HepG2 (cell line): ENCODE measurements around the gene COPS9. TPM values are rescaled to one million over a fixed set of nuclear protein-coding genes. Genes with fewer than 3 reads are reported as not detected.

Source experiments
- ATAC-seq: fragments of 200-7000 bp; cut with Tn5 transposase; 3 replicates; pipeline ENCODE4 v1.9.1; 2020; ENCODE audit warnings: mild to moderate bottlenecking, moderate library complexity
- BruUV-seq: library from RNA; stranded (reverse); fragments of 400-500 nt; replicated peaks from 2 replicates; lab custom pipeline; 2021; lab: Mats Ljungman, UMichigan
- CTCF ChIA-PET: fragments of 300-600 bp; formaldehyde crosslinking; extraction: SDS; loops from one replicate; lab custom pipeline; 2021; ENCODE audit warnings: low total read pairs, inconsistent platforms, low intra/inter-chr PET ratio; lab: Yijun Ruan, JAX
- POLR2A ChIA-PET: fragments of 350-600 bp; sonication (Branson Sonifier 250); formaldehyde crosslinking; loops from one replicate; lab custom pipeline; 2020; ENCODE audit warnings: antibody characterized with exemption, inconsistent platforms; lab: Yijun Ruan, JAX
- DNase-seq: peaks from one replicate; pipeline ENCODE4 v3.0.0-alpha.2; 2015; ENCODE audit warnings: low spot score
- FAIRE-seq: peaks from 3 replicates; lab custom pipeline; 2011; peaks lifted over from hg19 to GRCh38; lab: Jason Lieb, UNC
- H2AFZ ChIP-seq: one replicate; pipeline ENCODE4 v1.6.1; 2011; ENCODE audit warnings: low read length, inconsistent platforms
- H3K27ac ChIP-seq: fragments of 300-600 bp; 3 replicates; pipeline ENCODE4 v1.8.0; 2011; ENCODE audit warnings: mixed run types, mild to moderate bottlenecking, mixed read lengths, low read length, inconsistent platforms; ENCODE audit not compliant: insufficient read depth; ENCODE audit errors: extremely low read length
- H3K27me3 ChIP-seq, 2 experiments: fragments of 200-600 bp in 1 of 2; 2 replicates in 1 of 2; 3 replicates in 1 of 2; pipeline versions ENCODE4 v1.6.0 to v1.8.0; 2011; ENCODE audit warnings: low read length in 2 of 2, mild to moderate bottlenecking in 2 of 2, moderate library complexity in 2 of 2, inconsistent platforms in 1 of 2; ENCODE audit not compliant: insufficient read depth in 2 of 2, control insufficient read depth in 1 of 2
- H3K36me3 ChIP-seq, 2 experiments: fragments of 200-600 bp in 1 of 2; replicated peaks in 1 of 2; 2 replicates in 1 of 2; 3 replicates in 1 of 2; pipeline versions ENCODE4 v1.5.1 to v1.8.0; 2011; ENCODE audit warnings: low read length in 2 of 2, inconsistent platforms in 1 of 2; ENCODE audit not compliant: insufficient read depth in 2 of 2, control insufficient read depth in 1 of 2
- H3K4me1 ChIP-seq: 2 replicates; pipeline ENCODE4 v1.5.1; 2012; ENCODE audit warnings: low read length, inconsistent platforms; ENCODE audit not compliant: insufficient read depth
- H3K4me2 ChIP-seq: 2 replicates; pipeline ENCODE4 v1.6.0; 2011; ENCODE audit warnings: low read depth, low read length, inconsistent platforms
- H3K4me3 ChIP-seq, 3 experiments: fragments of 200-600 bp in 1 of 3; sonication (generic), shearing (Covaris generic) in 1 of 3; replicated peaks in 1 of 3; 2 replicates each; pipeline ENCODE4 v1.5.1; 2011 to 2016; ENCODE audit warnings: low read length in 3 of 3, inconsistent platforms in 2 of 3, low read depth in 2 of 3, mild to moderate bottlenecking in 2 of 3, control low read depth in 1 of 3, mixed read lengths in 1 of 3; ENCODE audit not compliant: insufficient read depth in 1 of 3
- H3K79me2 ChIP-seq: one replicate; pipeline ENCODE4 v1.6.1; 2011; ENCODE audit warnings: low read length, inconsistent platforms; ENCODE audit not compliant: insufficient read depth
- H3K9ac ChIP-seq: 2 replicates; pipeline ENCODE4 v1.6.0; 2011; ENCODE audit warnings: mild to moderate bottlenecking, low read depth, low read length, inconsistent platforms; ENCODE audit not compliant: insufficient read depth
- H3K9me3 ChIP-seq: 2 replicates; pipeline ENCODE4 v1.5.1; 2012; ENCODE audit warnings: mild to moderate bottlenecking, low read length
- H4K20me1 ChIP-seq: 2 replicates; pipeline ENCODE4 v1.6.0; 2011; ENCODE audit warnings: inconsistent platforms, mild to moderate bottlenecking, low read length, moderate library complexity; ENCODE audit not compliant: insufficient read depth
- ETV5 ChIP-seq: IDR thresholded peaks from 2 replicates; pipeline ENCODE4 v1.6.1; 2018; ENCODE audit warnings: missing biosample characterization, missing genetic modification reagents, inconsistent platforms, borderline replicate concordance
- MAFG ChIP-seq: sonication (generic); formaldehyde crosslinking; IDR thresholded peaks from 2 replicates; pipeline ENCODE4 v1.5.1; 2020; ENCODE audit warnings: mild to moderate bottlenecking, missing genetic modification reagents
- STAG1 ChIP-seq: sonication (generic); formaldehyde crosslinking; IDR thresholded peaks from 2 replicates; pipeline ENCODE4 v1.4.0; 2020; ENCODE audit warnings: missing genetic modification reagents
- TEAD3 ChIP-seq: optimal IDR thresholded peaks from 2 replicates; pipeline ENCODE3; 2016; ENCODE audit warnings: borderline replicate concordance
- XRCC5 ChIP-seq: fragments of 200-400 bp; formaldehyde crosslinking; optimal IDR thresholded peaks from 2 replicates; pipeline ENCODE3; 2017; ENCODE audit warnings: mild to moderate bottlenecking, low read length
- ZFY ChIP-seq: sonication (generic); formaldehyde crosslinking; IDR thresholded peaks from 2 replicates; pipeline ENCODE4 v1.4.0; 2020; ENCODE audit warnings: missing genetic modification reagents
- ZMAT3 ChIP-seq: sonication (generic); formaldehyde crosslinking; conservative IDR thresholded peaks from 2 replicates; pipeline ENCODE4 v1.7.0; 2021; ENCODE audit warnings: missing genetic modification reagents
- ZNF276 ChIP-seq: sonication (generic); formaldehyde crosslinking; IDR thresholded peaks from 2 replicates; pipeline ENCODE4 v1.4.0; 2020; ENCODE audit warnings: mild to moderate bottlenecking, low read depth, missing genetic modification reagents
- ZNF740 ChIP-seq: sonication (generic); formaldehyde crosslinking; IDR thresholded peaks from 2 replicates; pipeline ENCODE4 v1.4.0; 2020; ENCODE audit warnings: missing genetic modification reagents
- ZNF883 ChIP-seq: sonication (generic); formaldehyde crosslinking; IDR thresholded peaks from 2 replicates; pipeline ENCODE4 v1.5.1; 2020; ENCODE audit warnings: mild to moderate bottlenecking, missing genetic modification reagents; ENCODE audit errors: not compliant biosample characterization
- WGBS: methylation state at CpG from one replicate; pipeline ENCODE4 v1.1.6; 2017; ENCODE audit warnings: low lambda C conversion rate; 5-methylcytosine and 5-hydroxymethylcytosine counted together
- in situ Hi-C: cut with HindIII; loops from 2 replicates; pipeline ENCODE4 v1.10.0; 2017; ENCODE audit warnings: low pct_unique_long_range_greater_than_20kb; ENCODE audit not compliant: extremely low pct_ligation_motif_present
- intact Hi-C: fragments of 100-400 bp; cut with micrococcal nuclease; formaldehyde crosslinking; loops from one replicate; pipeline ENCODE4 v1.10.0; 2022; ENCODE audit not compliant: unreplicated experiment
- polyA plus RNA-seq, 8 experiments: library from polyadenylated mRNA; depleted of rRNA in 3 of 8; stranded (reverse) in 7 of 8; unstranded in 1 of 8; fragments of >200 nt; fragmentation: Illumina TruSeq in 4 of 8; extraction: Trizol in 4 of 8; gene quantifications; 2 replicates each; pipeline versions ENCODE4 v1.2.1 to v1.2.3, GENCODE V29; 2011 to 2016; ENCODE audit warnings: low read depth in 4 of 8, missing spikeins in 1 of 8, mixed read lengths in 1 of 8; ENCODE audit not compliant: insufficient read depth in 1 of 8
- total RNA-seq, 5 experiments: library from RNA; depleted of rRNA; stranded (reverse); fragments of >200 nt; fragmentation: Illumina TruSeq; extraction: Trizol; gene quantifications; 2 replicates each; pipeline ENCODE4 v1.2.3, GENCODE V29; 2016; ENCODE audit warnings: low read depth in 1 of 5
- TF ChIP-seq, protein P1 (sequence below): sonication (generic); formaldehyde crosslinking; IDR thresholded peaks from 2 replicates; pipeline ENCODE4 v1.8.1; 2023; ENCODE audit warnings: missing genetic modification reagents, mild to moderate bottlenecking, borderline replicate concordance
- TF ChIP-seq, protein P2 (sequence below): sonication (generic); formaldehyde crosslinking; IDR thresholded peaks from 2 replicates; pipeline ENCODE4 v1.5.1; 2020; ENCODE audit warnings: mild to moderate bottlenecking, missing genetic modification reagents, moderate library complexity

The COPS9 gene
- total and polyA plus RNA-seq, 2 of the 13 experiments (the other 11 are each of a cell fraction or from before 2014, with no cell fraction given): 180 to 247 TPM

- no peak for TF ChIP-seq ZNF276 (CRISPR knock-in tag)
- TF ChIP-seq, all 625 proteins: peak for 8
Observed at GRCh38 chr2:240151477-240152031, 15.4 kb upstream of the COPS9 start (continued).

GRCh38 chr2:240149943-240150784, 14.1 kb upstream of the COPS9 start:
- H3K79me2 ChIP-seq: no peaks in the 10 kb centered on the region
- in situ Hi-C loops (loop anchor here (5.0 kb wide), 1 partner anchor 287 kb away; the partner anchor contains the start of gene GPC1), intact Hi-C loops (loop anchor here (5.0 to 10.0 kb wide), 2 partner anchors 215 to 287 kb away; partner anchors contain the start of gene GPC1)
- H3K4me2 ChIP-seq: no peak overlapping the region
- no peak overlapping the region for H3K9ac ChIP-seq
- no peaks in the 10 kb centered on the region for H3K36me3 ChIP-seq
- peaks cover 12% of the 10 kb centered on the region for H3K4me1 ChIP-seq
- ChIA-PET POLR2A (no interaction called here), CTCF (interaction anchor here (0.6 to 2.7 kb wide), 2 partner anchors 21 to 288 kb away, joined by 3 to 11 read pairs; no protein-coding TSS in a partner anchor)
- no peak overlapping the region for H3K27ac ChIP-seq
- no TSS peak for BruUV-seq
- H4K20me1 ChIP-seq: no peaks in the 10 kb centered on the region
- FAIRE-seq (peak; percentile 90), DNase-seq (peak; percentile 40), ATAC-seq (peak; percentile 79)
- no peaks in the 10 kb centered on the region for H3K9me3 ChIP-seq
- H2AFZ ChIP-seq: no peak overlapping the region
- peaks cover 8 to 63% of the 10 kb centered on the region in 2 experiments; a peak in 4 of 5 replicates for H3K27me3 ChIP-seq
- 16% methylated on average over 6 of the region's 12 CpGs for WGBS
- H3K4me3 ChIP-seq: no peak overlapping the region
- TF ChIP-seq STAG1 (CRISPR knock-in tag): peak; percentile 69
- peak; percentile 79 for TF ChIP-seq XRCC5
- TF ChIP-seq ZMAT3: no peak
- TF ChIP-seq TEAD3 (CRISPR knock-in tag): peak; percentile 5
- TF ChIP-seq ZNF883 (CRISPR knock-in tag): peak; percentile 30
- 0 out of 2 replicates have a peak, but pooled peaks have one; percentile 30 for TF ChIP-seq MAFG (CRISPR knock-in tag)
- 0 out of 2 replicates have a peak, but pooled peaks have one; percentile 12 for TF ChIP-seq ZNF740
- peak; percentile 28; the same call in 1 of the 2 replicates for TF ChIP-seq ETV5
- TF ChIP-seq, protein P1, sequence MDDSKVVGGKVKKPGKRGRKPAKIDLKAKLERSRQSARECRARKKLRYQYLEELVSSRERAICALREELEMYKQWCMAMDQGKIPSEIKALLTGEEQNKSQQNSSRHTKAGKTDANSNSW (CRISPR knock-in tag): no peak
- TF ChIP-seq, protein P2, sequence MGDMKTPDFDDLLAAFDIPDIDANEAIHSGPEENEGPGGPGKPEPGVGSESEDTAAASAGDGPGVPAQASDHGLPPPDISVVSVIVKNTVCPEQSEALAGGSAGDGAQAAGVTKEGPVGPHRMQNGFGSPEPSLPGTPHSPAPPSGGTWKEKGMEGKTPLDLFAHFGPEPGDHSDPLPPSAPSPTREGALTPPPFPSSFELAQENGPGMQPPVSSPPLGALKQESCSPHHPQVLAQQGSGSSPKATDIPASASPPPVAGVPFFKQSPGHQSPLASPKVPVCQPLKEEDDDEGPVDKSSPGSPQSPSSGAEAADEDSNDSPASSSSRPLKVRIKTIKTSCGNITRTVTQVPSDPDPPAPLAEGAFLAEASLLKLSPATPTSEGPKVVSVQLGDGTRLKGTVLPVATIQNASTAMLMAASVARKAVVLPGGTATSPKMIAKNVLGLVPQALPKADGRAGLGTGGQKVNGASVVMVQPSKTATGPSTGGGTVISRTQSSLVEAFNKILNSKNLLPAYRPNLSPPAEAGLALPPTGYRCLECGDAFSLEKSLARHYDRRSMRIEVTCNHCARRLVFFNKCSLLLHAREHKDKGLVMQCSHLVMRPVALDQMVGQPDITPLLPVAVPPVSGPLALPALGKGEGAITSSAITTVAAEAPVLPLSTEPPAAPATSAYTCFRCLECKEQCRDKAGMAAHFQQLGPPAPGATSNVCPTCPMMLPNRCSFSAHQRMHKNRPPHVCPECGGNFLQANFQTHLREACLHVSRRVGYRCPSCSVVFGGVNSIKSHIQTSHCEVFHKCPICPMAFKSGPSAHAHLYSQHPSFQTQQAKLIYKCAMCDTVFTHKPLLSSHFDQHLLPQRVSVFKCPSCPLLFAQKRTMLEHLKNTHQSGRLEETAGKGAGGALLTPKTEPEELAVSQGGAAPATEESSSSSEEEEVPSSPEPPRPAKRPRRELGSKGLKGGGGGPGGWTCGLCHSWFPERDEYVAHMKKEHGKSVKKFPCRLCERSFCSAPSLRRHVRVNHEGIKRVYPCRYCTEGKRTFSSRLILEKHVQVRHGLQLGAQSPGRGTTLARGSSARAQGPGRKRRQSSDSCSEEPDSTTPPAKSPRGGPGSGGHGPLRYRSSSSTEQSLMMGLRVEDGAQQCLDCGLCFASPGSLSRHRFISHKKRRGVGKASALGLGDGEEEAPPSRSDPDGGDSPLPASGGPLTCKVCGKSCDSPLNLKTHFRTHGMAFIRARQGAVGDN (CRISPR knock-in tag): peak; percentile 21; the same call in 1 of the 2 replicates
- TF ChIP-seq ZFY (CRISPR knock-in tag): no peak
